ENCODE measurements around the gene CDKN1A.
A peak's percentile ranks its signal among the peaks of the same experiment; 100 is the strongest.
"Not testable (repeated sequence)": the region's sequence is repeated elsewhere in the genome, so short reads cannot be mapped to it uniquely, and the experiment has no call there.

CDKN1A gene

GRCh38 chr6:36695414-36695813 lies 16.9 kb downstream of the CDKN1A start:
- FAIRE-seq (no peak), DNase-seq (ENCODE audit: low spot score) (no peak)

- FAIRE-seq = no peak
- no peak for DNase-seq (ENCODE audit: low spot score)
Measured at GRCh38 chr6:36697481-36697903, 19.0 kb downstream of the CDKN1A start, which contains the start of gene RAB44. TSS of gene RAB44 (plus strand) at chr6:36697826. CDS start at chr6:36704236, 6,410 bp downstream.

- DNase-seq (ENCODE audit: low spot score) = no peak
- no peak for FAIRE-seq
Measured at GRCh38 chr6:36698196-36698595, 19.7 kb downstream of the CDKN1A start.

DNA sequence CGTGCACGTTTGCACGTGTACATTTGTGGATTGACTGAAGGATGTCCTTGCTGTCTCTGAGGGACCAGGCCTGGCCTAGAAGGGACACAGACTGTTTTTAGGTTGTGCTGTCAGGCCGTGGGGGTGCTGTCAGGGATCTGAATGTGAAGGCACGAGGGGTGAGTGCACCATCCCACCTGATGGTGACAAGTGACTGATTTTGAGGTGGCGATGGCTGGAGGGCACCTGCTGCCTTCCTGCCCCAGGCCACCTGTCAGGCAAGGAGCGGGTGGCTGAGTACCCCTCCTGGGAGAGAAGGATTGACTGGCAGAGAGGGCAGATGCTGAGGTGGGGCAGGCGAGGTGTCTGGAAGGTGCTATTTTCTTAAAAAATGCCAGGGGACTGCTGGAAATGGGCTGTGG lies 20.4 kb downstream of the CDKN1A start:
- DNase-seq (ENCODE audit: low spot score) (no peak), FAIRE-seq (peak; percentile 92)

DNA sequence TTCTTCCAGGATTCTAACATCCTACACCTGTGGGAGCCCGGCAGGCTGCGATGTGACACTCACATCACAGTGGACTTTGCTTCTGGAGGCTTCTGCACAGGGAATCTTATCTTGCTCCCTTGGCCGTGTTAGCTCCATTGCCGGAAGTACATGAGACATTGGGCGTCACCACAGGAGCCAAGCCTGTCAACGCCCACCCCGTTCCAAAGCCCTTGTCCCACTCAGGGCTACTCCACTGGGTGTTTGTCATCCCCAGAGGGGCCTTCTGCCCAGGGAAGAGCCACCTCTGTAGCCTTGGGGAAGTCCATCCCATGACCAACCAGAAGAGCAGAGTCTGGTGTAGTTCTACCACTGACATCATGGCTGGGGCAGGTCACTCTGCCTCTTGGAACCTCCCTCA lies 20.8 kb downstream of the CDKN1A start:
- FAIRE-seq = no peak
- DNase-seq (ENCODE audit: low spot score) = no peak

DNA sequence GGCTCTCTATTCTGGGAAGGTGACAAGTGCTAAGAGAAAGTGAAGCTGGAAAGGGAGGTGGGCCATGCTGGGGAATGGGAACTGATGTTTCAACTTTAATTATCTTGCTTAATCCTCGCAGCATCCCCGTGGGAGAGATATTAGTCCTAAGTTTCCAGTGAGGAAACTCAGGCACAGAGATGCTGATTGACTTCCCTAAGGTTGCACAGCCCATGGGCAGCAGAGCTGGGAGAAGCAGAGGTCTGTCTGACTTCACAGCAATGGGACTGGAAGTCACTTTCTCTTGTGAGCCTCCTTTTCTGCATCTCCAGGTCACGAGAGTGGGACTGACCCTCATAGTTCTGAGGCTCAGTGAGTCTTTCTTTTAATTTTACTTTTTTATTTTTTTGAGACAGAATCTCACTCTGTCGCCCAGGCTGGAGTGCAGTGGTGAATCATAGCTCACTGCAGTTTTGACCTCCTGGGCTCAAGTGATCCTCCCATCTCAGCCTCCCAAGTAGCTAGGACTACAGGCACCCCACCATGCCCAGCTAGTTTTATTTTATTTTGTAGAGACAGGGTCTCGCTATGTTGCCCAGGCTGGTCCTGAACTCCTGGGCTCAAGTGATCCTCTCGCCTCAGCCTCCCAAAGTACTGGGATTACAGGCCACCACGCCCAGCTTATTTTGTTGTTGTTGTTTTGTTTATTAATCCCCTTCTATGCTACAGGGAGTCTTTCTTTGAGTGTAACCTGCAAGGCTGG lies 21.7 kb downstream of the CDKN1A start:
- FAIRE-seq (no peak), DNase-seq (ENCODE audit: low spot score) (no peak)

- FAIRE-seq = no peak
- no peak for DNase-seq (ENCODE audit: low spot score)
Measured at GRCh38 chr6:36700831-36701230, 22.3 kb downstream of the CDKN1A start.

DNA sequence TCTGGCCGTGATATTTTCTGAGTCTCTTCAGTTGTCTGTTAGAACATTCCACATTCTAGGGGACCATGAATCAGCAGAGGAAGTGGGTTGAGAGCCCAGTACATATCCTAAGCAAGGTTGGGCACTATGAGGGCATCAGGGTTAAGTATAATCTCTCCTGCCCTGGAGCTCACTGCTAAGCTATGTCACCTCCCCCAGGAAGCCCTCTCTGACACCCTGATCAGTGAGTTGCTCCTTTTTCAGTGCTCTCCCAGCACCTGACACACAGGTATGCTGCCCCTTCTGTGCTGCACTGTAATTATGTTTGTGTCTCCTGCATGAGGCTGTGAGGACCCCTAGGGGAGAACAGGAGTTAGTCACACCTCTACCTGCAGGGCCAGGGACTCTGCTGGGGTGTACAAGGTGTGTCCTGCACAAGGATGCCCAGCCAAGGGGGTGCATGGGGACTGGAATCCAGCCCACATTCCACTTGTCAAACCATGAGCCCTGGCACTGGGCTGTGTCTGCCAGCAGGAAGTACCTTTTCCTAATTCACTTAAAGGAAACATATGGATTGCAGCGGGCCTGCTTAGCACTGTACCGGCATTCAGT lies 23.0 kb downstream of the CDKN1A start:
- DNase-seq (ENCODE audit: low spot score) (peak; percentile 34), FAIRE-seq (peak; percentile 27)

- FAIRE-seq (no peak), DNase-seq (ENCODE audit: low spot score) (no peak)
Measured at GRCh38 chr6:36702656-36703055, 24.1 kb downstream of the CDKN1A start.

DNA sequence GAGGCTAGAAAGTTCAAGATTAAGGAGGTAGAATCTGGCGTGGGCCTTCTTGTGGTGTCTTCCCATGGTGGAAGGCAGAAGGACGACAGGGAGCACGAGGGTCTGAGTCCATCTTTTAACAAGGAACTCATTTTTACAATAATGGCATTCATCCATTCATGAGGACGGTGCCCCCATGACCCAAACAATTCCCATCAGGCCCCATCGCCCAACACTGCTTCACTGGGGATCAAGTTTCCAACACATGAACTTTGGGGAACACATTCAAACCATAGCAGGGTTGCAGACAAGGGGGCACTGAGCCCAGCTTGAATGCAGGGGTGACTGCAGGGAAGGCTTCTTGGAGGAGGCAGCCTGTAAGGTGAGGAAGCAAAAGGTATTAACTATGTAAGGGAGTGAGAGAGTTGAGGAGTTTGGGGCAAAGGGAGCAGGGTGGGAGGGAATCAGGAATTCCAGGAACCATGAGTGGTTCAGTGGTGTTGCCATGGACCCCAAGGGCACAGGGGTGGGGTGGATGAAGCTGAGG lies 24.6 kb downstream of the CDKN1A start:
- no peak for FAIRE-seq
- DNase-seq (ENCODE audit: low spot score) = no peak

DNA sequence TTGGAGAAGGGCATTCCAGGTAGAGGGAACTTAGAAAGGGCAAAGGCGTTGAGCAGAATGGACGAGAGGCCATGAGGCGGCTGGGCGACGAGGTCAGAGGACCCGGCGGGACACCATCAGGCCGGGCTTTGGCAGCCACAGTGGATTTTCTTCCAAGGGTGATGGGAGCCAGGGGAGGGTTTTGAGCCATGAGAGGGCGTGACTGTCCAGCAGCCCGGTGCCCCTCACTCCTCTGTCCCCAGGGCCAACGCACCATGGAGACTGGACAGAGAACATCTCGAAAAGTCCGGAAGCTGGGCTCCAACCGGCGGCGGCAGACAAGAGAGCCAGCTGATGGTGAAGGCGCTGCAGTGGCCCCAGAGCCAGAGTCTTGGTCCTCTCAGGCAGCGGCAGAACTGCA lies 25.5 kb downstream of the CDKN1A start:
- FAIRE-seq (no peak), DNase-seq (ENCODE audit: low spot score) (no peak)

DNA sequence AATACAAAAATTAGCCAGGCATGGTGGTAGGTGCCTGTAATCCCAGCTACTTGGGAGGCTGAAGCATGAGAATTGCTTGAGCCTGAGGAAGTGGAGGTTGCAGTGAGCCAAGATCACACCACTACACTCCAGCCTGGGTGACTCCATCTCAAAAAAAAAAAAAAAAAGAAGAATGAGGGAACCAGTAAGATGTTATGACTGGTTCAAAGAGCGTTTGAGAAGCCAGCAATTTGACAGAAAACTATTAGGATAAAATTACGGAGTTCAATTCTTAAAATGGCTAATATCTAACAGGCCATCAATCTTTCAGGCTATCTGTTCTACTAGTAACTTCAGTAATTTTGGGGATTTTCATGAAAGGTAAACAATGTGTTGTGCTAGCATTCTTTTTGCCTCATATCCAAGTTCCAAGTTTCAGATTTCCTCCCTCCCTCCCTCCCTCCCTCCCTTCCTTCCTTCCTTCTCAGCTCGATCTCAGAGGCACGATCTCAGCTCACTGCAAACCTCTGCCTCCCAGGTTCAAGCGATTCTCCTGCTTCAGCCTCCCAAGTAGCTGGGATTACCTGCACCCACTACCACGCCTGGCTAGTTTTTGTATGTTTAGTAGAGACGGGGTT lies 26.6 kb downstream of the CDKN1A start:
- not testable (repeated sequence) for DNase-seq (ENCODE audit: low spot score); FAIRE-seq

DNA sequence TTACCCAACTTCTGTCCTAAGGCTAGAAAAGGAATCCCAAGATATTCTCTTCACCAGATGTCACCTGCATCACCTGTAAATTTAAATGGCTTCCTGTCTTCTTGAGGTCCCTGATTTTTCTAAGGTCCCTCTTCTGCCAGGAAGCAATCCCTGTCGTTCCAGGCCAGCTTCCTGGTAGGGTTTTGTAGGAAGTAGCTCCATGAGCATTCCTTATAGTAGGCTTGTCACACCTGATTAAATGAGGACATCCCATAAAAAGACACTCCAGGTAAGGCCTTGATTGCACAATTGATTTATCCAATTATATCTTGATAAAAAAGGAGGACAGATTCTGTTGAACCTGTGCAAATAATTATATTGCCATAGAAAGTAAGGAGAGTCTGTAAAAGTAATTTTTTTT lies 27.8 kb downstream of the CDKN1A start:
- FAIRE-seq = no peak
- no peak for DNase-seq (ENCODE audit: low spot score)

DNA sequence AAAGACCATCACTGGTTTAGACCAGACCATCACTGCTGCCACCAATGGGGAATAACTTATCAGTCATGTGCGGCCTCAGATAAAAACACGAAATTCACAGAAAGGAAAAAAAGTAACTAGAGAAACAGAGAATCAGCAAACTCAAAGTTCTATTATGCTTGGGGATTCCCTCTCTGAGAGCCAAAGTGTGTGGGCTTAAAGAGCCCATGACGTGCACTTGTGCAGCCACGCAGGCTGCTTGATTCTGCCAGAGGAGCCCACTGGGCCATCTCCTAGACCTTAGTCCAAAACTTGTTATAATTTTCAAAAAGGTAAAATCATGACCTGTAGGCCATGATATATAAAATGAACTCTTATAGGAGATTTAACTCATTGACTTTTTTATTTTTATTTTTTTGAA lies 34.3 kb downstream of the CDKN1A start:
- DNase-seq (ENCODE audit: low spot score) = no peak
- FAIRE-seq = no peak

GRCh38 chr6:36713846-36714245 lies 35.3 kb downstream of the CDKN1A start:
- FAIRE-seq (no peak), DNase-seq (ENCODE audit: low spot score) (no peak)

DNA sequence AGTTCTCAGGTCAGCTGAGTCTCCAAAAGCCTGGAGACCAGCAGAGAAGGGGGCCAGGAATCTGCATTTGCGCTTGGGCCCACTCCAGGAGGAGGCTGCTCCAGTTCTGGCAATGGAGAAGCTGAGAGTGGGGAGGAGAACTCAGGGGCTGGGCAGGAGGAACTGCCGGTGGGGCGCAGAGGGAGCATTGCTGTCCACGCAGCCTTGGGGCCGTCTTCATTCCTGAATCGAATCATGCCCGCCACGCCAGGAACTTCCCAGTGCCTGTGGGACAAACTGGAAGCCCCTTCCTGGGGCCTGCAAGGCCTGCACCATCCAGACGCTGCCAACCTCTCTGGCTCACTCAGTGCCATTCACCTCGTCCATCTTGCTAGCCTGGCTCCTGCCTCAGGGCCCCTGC lies 36.0 kb downstream of the CDKN1A start:
- no peak for DNase-seq (ENCODE audit: low spot score)
- FAIRE-seq = no peak

GRCh38 chr6:36715469-36715868 lies 37.0 kb downstream of the CDKN1A start:
- DNase-seq (ENCODE audit: low spot score) (no peak), FAIRE-seq (no peak)

DNA sequence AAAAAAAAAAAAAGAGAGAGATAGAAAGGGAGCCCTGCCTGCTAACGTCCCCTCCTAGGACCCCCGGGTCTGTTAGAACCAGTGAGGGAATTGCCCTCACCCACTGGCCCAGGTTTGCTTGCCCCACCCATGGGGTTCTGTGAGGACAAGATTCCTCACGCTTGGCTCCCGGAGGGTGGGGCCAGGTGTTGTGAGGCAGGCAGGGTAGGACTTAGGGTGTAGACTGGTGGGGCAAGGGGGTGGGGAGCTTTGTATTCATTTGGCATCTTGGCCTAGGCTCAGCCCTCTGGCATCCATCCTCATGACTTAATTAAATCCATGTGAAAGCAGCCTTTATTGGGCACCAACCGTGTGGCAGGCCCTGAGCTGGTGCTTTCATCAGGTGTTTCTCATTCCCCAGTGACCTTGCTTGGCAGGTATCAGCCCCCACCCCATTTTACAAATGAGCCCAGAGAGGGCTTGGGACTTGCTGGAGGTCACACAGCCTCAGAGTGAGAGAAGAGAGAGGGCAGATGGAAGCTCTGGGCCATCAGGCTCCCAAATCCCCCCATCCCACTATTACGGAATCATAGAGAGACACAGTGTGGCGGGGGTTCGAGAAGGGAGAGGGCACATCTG lies 38.1 kb downstream of the CDKN1A start:
- DNase-seq (ENCODE audit: low spot score) (no peak), FAIRE-seq (no peak)

GRCh38 chr6:36717231-36717825 lies 38.8 kb downstream of the CDKN1A start:
- DNase-seq (ENCODE audit: low spot score) = no peak
- FAIRE-seq = no peak

- FAIRE-seq (no peak), DNase-seq (ENCODE audit: low spot score) (no peak)
Measured at GRCh38 chr6:36717871-36718540, 39.5 kb downstream of the CDKN1A start.

DNA sequence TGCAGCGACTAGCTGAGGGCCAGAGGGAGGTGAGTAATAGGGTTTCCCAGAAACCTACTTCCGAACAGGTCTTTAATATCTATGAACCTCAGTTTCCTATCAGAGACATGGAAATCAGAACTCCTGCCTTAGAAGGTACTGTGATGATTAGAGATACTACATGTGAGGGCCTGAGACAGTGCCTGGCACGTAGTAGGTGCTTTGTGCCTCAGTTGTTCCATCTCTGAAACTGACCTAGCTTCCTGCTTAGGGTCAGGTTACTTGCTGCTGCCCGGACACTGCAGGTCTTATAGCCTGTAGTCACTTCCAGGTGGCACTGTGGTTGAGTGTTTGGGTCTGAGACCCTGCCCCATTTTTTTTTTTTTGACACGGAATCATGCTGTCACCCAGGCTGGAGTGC lies 40.0 kb downstream of the CDKN1A start:
- FAIRE-seq = no peak

More for the DNA sequence above, 40.0 kb downstream of the CDKN1A start:
- no peak for DNase-seq (ENCODE audit: low spot score)
